GM18951 (cell line): ENCODE data around the gene MBD6.
"Not testable (repeated sequence)": the region's sequence is repeated elsewhere in the genome, so short reads cannot be mapped to it uniquely, and the experiment has no call there.

Experiments
- POLR2A ChIP-seq: IDR thresholded peaks from 4 replicates; pipeline ENCODE4 v1.6.1; 2011; ENCODE audit warnings: mild to moderate bottlenecking; ENCODE audit not compliant: insufficient read length, insufficient read depth; ENCODE audit errors: extremely low read depth
- in situ Hi-C: fragments of 300-500 bp; cut with MboI; formaldehyde crosslinking; loops from one replicate; pipeline ENCODE4 v1.12.0; 2022; ENCODE audit warnings: low sequenced_read_pairs, mixed read lengths, inconsistent platforms; ENCODE audit not compliant: unreplicated experiment

MBD6 gene

DNA sequence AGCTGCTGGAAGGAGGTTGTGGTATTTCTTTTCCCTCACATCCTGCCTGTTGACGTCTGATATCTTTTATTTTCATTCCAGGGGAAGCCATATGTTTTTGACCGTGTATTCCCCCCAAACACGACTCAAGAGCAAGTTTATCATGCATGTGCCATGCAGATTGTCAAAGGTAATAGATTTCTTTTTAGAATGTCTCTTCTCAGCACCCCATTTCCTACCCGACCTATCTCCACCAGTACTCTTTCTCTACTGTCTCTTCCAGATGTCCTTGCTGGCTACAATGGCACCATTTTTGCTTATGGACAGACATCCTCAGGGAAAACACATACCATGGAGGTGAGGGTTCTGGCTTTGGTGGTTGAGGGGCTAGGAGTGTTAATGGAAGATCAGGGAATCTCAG lies 40.7 kb downstream of the MBD6 start:
- in situ Hi-C loops, result no loop called here
- no peak for TF ChIP-seq POLR2A

GRCh38 chr12:57564178-57564740 lies 41.6 kb downstream of the MBD6 start:
- TF ChIP-seq POLR2A, result no peak
- in situ Hi-C loops, result no loop called here

DNA sequence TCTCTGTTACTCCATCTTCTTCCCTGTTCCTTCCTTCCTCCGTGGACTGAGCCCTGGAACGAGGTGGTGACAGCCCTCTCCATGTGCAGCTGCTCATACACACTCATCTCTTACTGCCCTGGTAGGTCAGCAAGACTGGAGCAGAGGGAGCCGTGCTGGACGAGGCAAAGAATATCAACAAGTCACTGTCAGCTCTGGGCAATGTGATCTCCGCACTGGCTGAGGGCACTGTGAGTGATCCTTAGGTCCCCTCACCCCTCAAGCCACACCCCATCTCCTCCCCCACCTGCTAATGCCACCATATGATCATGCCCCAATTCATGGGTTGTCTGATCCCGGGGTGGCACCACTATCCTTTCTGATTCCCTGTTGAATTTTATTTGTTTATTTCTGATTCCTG lies 46.2 kb downstream of the MBD6 start:
- in situ Hi-C loops, result no loop called here
- no peak for TF ChIP-seq POLR2A

DNA sequence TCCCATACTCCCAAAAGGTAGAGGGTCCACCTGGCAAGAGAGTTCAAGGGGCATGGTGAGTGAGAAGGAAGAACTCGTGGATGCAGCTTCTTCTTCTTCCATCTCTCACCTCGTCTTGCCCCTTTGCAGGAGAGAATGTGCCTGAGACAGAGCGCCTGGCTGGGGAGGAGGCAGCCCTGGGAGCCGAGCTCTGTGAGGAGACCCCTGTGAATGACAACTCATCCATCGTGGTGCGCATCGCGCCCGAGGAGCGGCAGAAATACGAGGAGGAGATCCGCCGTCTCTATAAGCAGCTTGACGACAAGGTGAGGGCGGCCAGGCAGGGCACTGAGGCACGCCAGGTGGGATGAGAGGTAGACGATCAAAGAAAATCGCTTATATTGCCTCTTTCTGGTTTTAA lies 47.2 kb downstream of the MBD6 start:
- TF ChIP-seq POLR2A, result no peak
- in situ Hi-C loops, result no loop called here

GRCh38 chr12:57570438-57570837 lies 47.8 kb downstream of the MBD6 start:
- in situ Hi-C loops, result not testable (repeated sequence)

- in situ Hi-C loops, result no loop called here
- TF ChIP-seq POLR2A, result no peak
These were observed 49.5 kb downstream of the MBD6 start for GRCh38 chr12:57571926-57572762.

GRCh38 chr12:57574795-57575194 lies 52.2 kb downstream of the MBD6 start:
- TF ChIP-seq POLR2A, result no peak
- in situ Hi-C loops, result no loop called here

- in situ Hi-C loops, result no loop called here
- TF ChIP-seq POLR2A, result no peak
These were observed 53.4 kb downstream of the MBD6 start for GRCh38 chr12:57575771-57576612.

DNA sequence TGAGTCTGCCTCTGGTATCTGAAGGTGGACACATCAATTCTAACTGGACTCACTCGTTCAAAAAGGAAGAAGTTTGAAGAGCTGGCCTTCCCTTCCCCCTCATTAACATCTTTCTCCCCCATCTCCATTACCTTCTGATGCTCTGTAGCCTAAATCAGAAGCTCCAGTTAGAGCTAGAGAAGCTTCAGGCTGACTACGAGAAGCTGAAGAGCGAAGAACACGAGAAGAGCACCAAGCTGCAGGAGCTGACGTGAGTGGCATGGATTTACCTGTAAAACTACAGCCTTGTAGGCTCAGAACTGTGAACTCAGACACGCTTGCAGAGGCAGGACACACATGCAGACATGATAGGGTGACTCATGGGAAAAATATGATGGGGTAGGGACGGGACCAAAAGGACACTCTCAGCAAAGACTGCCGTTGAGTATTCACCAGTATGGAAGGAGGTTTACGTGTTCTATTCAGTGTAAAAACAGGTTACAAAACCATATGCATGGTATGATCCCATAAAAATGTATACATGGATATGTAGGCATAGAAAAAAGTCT lies 54.1 kb downstream of the MBD6 start:
- in situ Hi-C loops, result no loop called here
- no peak for TF ChIP-seq POLR2A

DNA sequence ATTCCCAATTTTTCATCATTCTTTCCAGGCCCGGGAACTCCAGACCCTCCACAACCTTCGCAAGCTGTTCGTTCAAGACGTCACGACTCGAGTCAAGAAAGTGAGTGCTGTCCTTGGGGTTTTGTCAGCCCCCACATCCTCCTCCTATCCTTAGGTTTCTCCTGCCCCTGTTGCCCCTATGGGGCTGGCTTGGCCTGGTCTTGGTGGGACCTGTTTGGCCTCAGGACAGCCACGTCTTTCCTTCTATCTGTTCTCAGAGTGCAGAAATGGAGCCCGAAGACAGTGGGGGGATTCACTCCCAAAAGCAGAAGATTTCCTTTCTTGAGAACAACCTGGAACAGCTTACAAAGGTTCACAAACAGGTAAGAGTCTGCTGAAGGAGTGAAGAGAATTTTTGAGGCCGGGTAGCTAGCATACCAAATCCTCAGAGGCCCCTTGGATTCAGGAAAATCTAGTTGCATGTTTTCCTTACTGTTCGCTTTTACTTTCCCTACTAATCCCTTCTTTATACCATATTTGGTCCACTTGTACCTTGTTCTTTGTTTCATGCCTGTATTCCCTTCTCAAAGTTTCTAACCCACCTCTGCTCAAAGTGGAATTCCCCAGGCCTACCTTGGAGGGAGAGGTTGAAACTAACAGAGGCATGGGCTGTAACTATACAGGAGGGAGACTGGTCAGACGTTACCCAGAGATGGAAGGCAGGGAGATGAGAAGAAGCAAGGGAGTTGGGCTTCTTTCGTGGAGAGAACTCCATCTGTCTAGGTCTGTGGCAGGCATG lies 55.5 kb downstream of the MBD6 start:
- TF ChIP-seq POLR2A, result no peak
- in situ Hi-C loops, result no loop called here

GRCh38 chr12:57579011-57579410 lies 56.4 kb downstream of the MBD6 start:
- no peak for TF ChIP-seq POLR2A
- in situ Hi-C loops, result no loop called here
